ENCODE measurements around the gene DAD1.
A peak's percentile ranks its signal among the peaks of the same experiment; 100 is the strongest.
"Not testable (repeated sequence)": the region's sequence is repeated elsewhere in the genome, so short reads cannot be mapped to it uniquely, and the experiment has no call there.

Gene DAD1

GRCh38 chr14:22566845-22567244 is 22.2 kb downstream of the DAD1 start:
- no peak for DNase-seq

DNA sequence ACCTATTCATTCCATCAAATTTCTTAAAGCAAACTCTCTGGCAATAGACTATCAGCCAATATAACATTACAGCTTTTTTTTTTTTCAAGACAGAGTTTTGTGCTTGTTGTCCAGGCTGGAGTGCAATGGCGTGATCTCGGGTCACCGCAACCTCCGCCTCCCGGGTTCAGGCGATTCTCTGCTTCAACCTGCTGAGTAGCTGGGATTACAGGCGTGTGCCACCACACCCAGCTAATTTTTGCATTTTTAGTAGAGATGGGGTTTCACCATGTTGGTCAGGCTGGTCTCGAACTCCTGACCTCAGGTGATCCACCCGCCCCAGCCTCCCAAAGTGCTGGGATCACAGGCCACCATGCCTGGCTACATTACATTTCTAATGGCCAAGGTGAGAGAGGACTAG is 22.8 kb downstream of the DAD1 start:
- DNase-seq: not testable (repeated sequence)

DNA sequence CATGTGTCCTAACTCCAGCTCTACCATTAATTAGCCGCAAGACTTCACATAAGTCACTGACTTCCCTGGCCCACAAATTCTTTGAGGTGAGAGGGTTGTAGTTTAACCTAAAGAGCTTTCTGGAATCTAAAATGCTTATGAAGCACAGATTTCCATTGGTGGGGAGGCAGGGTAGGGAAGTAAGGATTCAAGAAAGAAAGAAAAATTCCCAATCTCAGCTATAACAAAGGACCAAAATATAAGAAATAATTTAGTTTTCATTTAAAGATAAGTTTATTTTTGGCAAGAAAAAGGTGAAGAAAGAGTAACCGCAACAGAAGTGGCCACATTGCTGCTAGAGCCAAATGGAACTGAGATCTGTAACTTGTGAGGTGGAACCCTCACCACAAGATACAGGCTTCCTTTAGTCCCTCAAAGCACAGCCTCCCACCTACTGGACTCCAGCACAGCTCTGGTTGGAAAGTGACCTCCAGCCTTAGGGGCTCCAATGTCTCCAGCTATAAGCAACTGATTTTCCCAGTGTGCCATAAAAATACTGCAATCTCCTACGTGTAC is 23.6 kb downstream of the DAD1 start:
- DNase-seq: no peak

DNA sequence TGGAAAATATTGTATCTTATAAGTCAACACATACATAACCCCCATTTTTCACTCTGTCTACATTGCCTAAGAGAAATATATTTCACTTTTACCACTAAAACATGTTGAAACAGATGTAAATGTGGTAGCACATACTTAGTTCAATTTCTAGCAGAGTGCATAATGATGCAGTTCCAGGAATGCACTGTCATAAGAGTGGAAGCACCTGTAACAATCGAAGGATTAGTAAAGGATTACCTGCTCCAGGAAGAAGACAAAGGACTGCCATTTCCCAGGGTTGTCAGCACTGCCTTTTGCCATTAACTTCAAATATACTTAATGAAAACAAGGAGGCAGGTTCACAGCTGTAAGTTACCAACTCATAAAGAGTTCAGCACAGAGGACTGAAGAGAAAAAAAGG is 24.6 kb downstream of the DAD1 start:
- no peak for DNase-seq

DNA sequence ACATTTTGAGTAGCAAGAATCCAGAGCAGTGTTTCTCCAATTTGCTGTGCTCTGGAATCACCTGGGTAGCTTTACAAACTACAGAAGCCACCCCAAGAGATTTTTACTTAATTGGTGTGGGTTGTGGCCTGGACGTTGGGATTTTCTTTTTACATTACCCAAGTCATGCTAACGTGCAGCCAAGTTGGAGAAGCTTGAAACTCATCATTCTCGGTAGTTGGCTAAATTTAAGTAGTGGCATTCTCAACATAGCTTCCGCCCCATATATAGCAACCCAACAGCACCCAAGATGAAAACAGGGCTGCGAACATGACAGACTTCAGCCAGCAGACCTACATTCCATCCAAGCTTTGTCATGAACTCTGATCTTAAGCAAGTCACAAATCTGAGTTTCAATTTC is 25.0 kb downstream of the DAD1 start:
- DNase-seq: no peak

DNA sequence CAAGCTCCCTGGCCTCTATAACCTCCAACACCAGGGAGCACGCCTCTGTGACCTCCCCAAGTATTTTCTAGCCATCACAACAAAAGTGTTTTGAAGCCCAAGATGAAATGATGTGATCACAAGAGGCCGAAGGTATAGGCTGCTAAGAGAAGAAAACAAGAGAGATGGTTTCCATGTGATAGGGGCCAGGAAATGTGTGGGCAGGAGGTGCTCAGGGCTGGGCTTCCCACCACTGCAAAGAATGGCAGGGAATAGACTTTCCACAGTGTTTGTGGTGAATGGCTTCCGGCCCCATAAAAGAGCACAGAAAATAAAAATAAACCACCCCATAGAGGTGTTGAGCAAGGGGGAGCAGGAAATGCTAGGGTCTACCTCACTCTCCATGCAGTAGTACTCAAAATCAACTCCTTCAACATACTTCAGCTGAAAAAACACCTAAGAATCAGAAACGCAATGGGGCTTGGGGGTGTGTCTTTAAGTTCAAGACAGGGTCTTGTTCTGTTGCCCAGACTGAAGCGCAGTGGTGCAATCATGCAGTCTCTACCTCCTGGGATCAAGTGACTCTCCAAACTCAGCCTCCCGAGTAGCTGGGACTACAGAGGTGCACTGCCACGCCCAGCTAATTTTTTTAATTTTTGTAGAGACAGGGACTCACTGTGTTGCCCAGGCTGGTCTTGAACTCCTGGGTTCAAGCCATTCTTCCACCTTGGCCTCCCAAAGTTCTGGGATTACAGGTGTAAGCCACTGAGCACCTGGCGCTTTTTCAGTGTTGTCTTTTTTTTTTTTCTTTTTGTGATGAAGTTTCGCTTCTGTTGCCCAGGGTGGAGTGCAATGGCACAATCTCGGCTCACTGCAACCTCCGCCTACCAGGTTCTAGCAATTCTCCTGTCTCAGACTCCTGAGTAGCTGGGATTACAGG is 27.1 kb downstream of the DAD1 start:
- peak; percentile 69 for DNase-seq

GRCh38 chr14:22561366-22561660 is 27.7 kb downstream of the DAD1 start:
- DNase-seq: no peak

DNA sequence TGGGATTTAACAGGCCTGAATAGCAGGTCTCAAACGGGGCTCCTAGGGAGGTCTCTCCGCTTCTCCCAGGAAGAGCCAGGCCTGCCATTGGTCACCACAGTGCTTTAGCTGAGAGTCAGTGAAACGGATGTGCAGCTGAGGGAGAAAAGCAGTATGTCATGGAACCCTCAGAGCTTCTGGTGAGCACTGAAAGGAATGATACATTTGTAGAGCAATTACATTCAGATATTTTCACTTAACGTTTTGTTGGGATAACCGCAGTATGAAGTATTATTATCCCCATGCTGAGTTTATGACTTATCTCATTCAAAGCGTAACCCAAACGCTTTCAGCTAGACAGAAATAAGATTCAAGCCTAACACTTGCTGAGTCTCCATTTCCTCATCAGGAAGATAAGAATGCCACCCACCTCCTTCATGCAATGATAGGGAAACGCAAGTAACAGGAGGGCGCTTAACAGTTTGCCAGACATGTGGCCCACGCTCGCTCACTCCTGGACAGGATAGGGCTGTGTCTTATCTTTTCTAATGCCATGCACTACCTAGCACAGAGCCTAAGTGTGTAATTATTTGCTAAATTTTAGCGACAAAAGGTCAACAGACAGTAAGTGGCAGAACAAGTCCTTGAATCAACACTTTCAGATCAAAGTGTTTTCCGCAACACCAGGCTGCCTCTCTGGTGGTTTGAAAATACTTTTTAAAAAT is 28.2 kb downstream of the DAD1 start:
- no peak for DNase-seq

DNA sequence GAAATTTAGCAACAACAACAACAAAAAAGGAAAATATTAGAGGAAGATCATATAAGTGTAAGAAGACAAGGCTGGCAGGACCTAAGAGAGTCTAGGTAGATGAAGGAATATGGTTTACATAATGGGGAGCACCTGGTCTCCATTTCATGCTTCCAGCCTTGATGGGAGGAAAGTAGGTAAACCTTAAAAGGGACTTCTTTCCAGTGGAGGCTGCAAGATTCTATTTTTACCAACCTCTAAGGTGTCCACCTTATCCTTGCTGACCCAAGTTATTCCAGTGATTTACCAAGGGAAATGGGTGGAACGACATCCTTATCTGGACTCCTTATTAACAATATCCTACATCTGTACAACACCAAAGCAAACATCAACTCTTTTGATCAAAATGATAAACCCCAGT is 30.0 kb downstream of the DAD1 start:
- DNase-seq: no peak

- DNase-seq: peak; percentile 68
Observed at GRCh38 chr14:22558221-22558913, 30.7 kb downstream of the DAD1 start.

GRCh38 chr14:22557846-22558220 is 31.2 kb downstream of the DAD1 start:
- no peak for DNase-seq

GRCh38 chr14:22556990-22557623 is 31.9 kb downstream of the DAD1 start:
- peak; percentile 93 for DNase-seq

GRCh38 chr14:22556021-22556989 is 32.7 kb downstream of the DAD1 start:
- peak; percentile 94 for DNase-seq

- DNase-seq: peak; percentile 48
Observed at GRCh38 chr14:22555384-22556011, 33.5 kb downstream of the DAD1 start.

DNA sequence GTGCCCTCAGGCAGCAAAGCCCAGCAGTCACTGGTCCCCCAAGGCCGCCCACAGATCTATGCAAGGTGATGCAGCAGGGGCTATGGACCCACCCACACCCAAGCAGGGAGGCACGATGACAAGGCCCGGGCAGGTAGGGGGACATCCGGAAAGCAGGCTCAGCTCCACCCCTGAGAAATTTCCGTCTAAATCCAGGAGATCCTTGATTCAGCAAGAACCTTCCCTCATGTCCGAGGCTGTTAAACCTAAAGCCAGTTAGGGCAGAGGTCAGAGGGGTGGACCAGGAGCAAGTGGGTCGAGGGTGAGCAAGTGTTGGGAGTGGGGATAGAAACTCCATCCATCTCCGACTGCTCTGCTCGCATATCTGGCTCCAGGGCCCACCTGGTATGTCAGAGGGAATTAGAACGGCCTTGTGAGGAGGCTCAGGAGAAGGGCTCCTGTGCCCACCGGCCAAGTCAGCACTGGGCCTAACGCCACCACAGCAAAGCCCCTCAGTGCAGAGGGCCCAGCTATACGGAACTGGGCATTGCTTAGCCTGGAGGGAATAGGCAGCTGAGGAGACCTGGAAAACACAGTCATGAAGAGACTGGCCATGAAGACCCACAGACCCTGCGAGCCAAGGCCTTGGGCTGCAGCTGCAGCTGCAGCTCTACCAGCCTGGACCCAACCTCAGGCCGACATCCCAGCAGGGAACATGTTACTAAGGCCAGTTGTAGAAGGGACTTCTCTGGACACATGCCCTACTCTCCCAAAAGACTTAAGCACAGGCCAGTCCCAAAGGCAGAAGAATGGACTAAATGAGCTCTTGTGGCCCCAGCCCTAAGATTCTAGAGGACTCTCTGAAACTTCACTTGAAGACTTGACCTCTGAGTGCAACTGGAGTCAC is 34.3 kb downstream of the DAD1 start:
- DNase-seq: no peak

GRCh38 chr14:22553861-22554497 is 35.0 kb downstream of the DAD1 start:
- not testable (repeated sequence) for DNase-seq

DNA sequence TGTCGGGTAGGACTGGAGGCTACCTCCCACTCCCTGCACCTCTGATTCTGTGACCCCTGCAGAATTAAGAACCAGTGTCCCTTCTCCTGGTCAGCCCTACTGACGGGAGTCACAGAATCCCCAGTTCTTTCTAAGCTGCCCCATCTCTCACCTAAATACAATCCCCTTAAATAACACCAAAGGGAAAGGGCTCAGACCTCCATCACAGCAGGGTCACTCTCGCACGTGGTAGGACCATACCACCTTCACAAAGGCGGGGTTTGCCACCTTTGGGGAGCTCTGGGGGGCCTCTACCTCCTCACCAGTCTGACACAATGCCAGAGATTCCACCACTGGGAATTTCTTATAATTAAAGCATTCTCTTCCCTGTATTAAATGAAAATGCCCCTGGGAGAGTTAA is 35.6 kb downstream of the DAD1 start:
- no peak for DNase-seq

GRCh38 chr14:22552827-22553076 is 36.3 kb downstream of the DAD1 start:
- no peak for DNase-seq

GRCh38 chr14:22552001-22552826 is 36.8 kb downstream of the DAD1 start:
- DNase-seq: no peak

Data from activated CD4-positive, alpha-beta T cell treated with anti-CD3 and anti-CD28 coated beads, Interleukin-2, amount 50 U/mL, for 1 hour (primary cell).